ENCODE data around the gene LAMA2.

Gene LAMA2

GRCh38 chr6:129364767-129365166 lies 481.8 kb downstream of the LAMA2 start:
- no peak for TF ChIP-seq CTCF (IDR thresholded peaks at IDR 0.05; ENCODE audit: extremely low read depth, insufficient read depth, missing control alignments)
- no peak for DNase-seq (ENCODE audit: low spot score)
- in situ Hi-C loops (cut with MboI; ENCODE audit: low pct_unique_long_range_greater_than_20kb, low sequenced_read_pairs, unreplicated experiment), result no loop called here

- no peak for TF ChIP-seq CTCF (IDR thresholded peaks at IDR 0.05; ENCODE audit: extremely low read depth, insufficient read depth, missing control alignments)
- in situ Hi-C loops (cut with MboI; ENCODE audit: low pct_unique_long_range_greater_than_20kb, low sequenced_read_pairs, unreplicated experiment), result no loop called here
- DNase-seq (ENCODE audit: low spot score), result no peak
Observed at GRCh38 chr6:129368076-129368475, 485.1 kb downstream of the LAMA2 start.

GRCh38 chr6:129368970-129369369 lies 486.0 kb downstream of the LAMA2 start:
- in situ Hi-C loops (cut with MboI; ENCODE audit: low pct_unique_long_range_greater_than_20kb, low sequenced_read_pairs, unreplicated experiment), result no loop called here
- TF ChIP-seq CTCF (IDR thresholded peaks at IDR 0.05; ENCODE audit: extremely low read depth, insufficient read depth, missing control alignments), result no peak
- no peak for DNase-seq (ENCODE audit: low spot score)

GRCh38 chr6:129369737-129370136 lies 486.8 kb downstream of the LAMA2 start:
- DNase-seq (ENCODE audit: low spot score), result no peak
- TF ChIP-seq CTCF (IDR thresholded peaks at IDR 0.05; ENCODE audit: extremely low read depth, insufficient read depth, missing control alignments), result no peak
- in situ Hi-C loops (cut with MboI; ENCODE audit: low pct_unique_long_range_greater_than_20kb, low sequenced_read_pairs, unreplicated experiment), result no loop called here

GRCh38 chr6:129370268-129370916 lies 487.5 kb downstream of the LAMA2 start:
- TF ChIP-seq CTCF (IDR thresholded peaks at IDR 0.05; ENCODE audit: extremely low read depth, insufficient read depth, missing control alignments), result peak; percentile 61
- peak; percentile 12 for DNase-seq (ENCODE audit: low spot score)
- in situ Hi-C loops (cut with MboI; ENCODE audit: low pct_unique_long_range_greater_than_20kb, low sequenced_read_pairs, unreplicated experiment), result no loop called here

- no peak for DNase-seq (ENCODE audit: low spot score)
- in situ Hi-C loops (cut with MboI; ENCODE audit: low pct_unique_long_range_greater_than_20kb, low sequenced_read_pairs, unreplicated experiment), result no loop called here
- no peak for TF ChIP-seq CTCF (IDR thresholded peaks at IDR 0.05; ENCODE audit: extremely low read depth, insufficient read depth, missing control alignments)
Observed at GRCh38 chr6:129381885-129382284, 498.9 kb downstream of the LAMA2 start.
